ENCODE results near the gene RABL6.
"Not testable (repeated sequence)": the region's sequence is repeated elsewhere in the genome, so short reads cannot be mapped to it uniquely, and the experiment has no call there.

RABL6 gene

DNA sequence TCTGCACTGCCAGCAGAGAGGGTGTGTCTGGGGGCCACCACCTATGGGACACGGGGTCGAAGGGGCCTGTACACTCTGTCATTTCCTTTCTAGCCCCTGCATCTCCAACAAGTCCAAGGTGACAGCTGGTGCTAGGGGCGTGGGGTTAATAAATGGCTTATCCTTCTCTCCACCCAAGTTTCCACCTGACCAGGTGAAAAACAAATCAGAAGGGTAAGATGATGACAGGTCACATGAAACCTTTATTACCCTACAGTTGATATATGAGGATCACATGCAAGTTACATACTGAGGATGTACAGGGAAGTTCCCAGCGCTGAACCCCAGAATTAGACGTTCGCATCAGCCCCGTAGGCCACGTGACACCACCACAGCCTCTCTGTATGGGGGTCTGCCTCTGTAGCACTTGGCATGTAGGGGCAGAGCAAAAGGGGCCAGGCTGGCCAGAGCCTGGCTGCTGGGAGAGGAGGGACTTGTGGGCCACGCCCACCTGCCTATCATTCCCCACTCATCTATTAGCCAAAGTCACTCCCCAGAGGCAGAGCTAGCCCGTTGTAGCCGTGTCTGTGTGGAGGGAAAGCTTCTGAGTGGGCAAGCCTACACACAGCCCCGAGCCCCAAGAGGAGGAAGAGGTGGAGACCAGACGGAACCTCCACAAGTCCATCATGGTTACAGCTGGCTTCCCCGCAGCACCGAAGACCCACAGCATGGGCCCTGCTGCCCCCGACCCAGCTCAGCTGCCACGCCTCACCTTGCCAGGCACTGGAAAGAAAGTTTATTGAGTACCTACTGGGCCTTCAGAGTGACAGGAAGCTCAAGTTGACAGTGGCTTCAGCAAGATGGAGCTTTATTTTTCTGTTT is 14.4 kb upstream of the RABL6 start:
- no peak for DNase-seq (ENCODE audit: extremely low read depth in 1 of 2, low read depth in 1 of 2)

DNA sequence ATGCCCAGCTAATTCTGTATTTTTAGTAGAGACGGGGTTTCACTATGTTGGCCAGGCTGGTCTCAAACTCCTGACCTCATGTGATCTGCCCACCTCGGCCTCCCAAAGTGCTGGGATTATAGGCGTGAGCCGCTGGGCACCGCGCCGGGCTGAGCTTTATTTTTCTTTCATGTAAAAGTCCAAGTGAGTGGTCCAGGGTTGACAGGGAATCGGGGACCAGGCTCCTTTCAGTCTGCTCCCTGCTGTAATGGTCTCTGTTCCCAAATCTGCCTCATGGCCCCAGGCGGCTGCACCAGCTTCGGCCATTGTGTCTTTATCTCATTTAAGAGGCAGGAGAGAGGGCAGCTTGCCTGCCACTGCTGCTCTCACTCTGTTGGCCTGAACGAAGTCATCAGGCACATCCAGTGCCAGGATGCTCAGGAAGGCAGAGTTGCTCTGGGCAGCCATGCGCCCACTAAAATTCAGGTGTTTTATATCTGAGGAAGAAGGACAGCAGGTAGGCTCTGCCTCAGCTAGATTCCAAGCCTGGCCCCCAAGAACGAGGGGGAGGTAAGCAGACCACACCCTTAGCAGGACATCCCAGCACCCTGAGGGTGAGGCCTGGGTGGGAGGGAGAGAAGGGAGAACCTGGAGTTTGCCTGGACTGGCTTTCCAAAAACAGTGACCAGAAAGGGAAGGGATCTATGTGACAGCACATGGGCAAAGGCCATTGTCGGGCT is 13.3 kb upstream of the RABL6 start:
- DNase-seq (ENCODE audit: extremely low read depth in 1 of 2, low read depth in 1 of 2): no peak

DNA sequence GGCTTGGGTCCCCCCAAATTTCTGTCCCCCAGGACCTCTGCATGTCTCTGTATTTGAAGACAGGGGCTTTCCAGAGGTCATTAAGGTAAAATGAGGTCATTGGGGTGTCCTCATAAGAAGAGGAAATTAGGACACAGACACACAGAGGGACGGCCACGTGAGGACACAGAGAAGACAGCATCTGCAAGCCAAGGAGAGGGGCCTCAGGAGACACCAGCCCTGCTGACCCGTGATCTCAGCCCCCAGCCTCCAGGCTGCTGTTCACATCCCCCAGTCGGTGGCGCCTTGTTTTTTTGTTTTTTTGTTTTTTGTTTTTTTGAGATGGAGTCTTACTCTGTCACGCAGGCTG is 12.8 kb upstream of the RABL6 start:
- no peak for DNase-seq (ENCODE audit: extremely low read depth in 1 of 2, low read depth in 1 of 2)

DNA sequence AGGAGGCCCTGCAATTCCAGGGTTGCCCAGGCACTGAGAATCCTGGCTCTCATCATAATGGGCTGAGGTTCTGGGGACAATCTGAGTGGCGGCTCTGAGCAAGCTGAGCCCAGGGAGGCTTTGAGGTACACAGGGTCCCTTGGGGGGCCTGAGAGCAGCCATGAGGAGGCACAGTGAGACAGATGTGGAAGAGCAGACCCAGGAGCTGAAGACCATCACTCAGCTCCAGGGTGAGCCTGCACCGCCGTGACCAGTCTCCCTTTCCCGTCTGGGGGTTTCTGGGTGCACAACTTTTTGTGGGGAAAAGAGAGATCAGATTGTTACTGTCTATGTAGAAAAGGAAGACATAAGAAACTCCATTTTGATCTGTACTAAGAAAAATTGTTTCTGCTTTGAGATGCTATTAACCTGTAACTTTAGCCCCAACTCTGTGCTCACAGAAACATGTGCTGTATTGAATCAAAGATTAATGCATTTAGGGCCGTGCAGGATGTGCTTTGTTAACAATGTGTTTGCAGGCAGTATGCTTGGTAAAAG is 11.4 kb upstream of the RABL6 start, which contains the start of gene CCDC183:
Gene CCDC183 (plus strand): TSS at position 101 of the 537 bp plus-strand sequence. CDS start 60 bp downstream, at position 161.
- no peak for DNase-seq (ENCODE audit: extremely low read depth in 1 of 2, low read depth in 1 of 2)

DNA sequence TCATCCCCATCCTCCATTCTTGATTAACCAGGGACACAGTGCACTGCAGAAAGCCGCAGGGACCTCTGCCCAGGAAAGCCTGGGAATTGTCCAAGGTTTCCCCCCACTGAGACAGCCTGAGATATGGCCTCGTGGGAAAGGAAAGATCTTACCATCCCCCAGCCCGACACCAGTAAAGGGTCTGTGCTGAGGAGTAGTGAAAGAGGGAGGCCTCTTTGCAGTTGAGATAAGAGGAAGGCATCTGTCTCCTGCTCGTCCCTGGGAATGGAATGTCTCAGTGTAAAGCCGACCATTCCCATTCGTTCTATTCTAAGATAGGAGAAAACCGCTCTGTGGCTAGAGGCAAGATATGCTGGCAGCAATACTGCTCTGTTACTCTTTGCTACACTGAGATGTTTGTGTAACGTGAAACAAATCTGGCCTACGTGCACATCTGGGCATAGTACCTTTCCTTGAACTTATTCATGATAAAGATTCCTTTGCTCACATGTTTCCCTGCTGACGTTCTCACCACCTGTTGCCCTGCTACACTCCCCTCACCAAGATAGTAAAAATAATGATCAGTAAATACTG is 10.9 kb upstream of the RABL6 start:
- not testable (repeated sequence) for DNase-seq (ENCODE audit: extremely low read depth in 1 of 2, low read depth in 1 of 2)

DNA sequence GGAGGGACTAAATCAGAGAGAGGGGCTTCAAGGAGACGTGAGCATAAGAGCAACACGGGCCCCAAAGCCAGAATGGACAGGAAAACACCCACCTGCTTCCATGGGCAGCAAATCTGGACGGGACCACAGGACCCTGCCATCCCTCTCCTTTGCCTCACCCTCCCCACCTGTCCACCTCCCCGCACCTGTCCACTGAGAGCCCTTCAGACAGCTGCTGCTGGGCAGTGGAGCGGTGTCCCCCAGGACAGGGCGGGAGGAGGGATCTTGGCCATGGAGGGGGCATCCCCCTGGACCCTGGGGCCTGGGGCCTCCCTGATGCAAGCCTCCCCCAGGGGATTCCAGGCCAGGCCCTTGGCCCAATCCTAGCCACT is 9.1 kb upstream of the RABL6 start:
- no peak for DNase-seq (ENCODE audit: extremely low read depth in 1 of 2, low read depth in 1 of 2)

DNA sequence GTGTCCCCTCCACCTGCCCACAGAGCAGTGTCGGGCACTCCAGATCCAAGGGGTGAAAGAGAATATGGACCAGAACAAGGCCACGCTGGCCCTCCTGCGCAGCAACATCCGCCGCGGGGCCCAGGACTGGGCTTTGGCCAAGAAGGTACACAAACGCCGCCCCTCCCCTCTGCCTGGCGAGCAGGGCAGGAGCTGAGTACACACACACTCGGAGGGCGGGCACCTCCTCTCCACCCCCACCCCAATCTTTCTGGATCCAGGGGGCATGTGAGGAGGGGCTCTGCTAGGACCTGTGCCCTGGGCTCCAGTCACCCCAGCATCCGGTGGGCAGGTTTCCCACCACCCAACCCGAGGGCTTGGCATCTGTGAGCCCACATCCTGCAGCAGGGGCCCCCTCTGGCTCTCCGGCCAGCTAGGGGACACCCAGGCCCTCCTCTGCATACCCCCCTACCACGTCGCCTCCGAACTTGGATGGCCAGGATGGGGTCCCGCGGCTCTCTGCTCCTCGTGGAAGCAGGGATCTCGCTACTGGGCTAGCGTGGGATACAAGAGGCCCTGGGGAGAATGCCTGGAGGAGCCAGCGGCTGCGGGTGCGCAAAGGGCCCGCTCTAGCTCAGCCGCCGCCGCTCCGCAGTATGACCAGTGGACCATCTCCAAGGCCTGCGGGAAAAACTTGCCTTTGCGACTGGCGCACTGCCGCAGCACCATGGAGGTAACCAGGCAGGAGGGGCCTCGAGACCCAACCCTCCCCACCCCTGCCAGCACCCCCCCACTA is 8.5 kb upstream of the RABL6 start:
- DNase-seq (ENCODE audit: extremely low read depth in 1 of 2, low read depth in 1 of 2): no peak

DNA sequence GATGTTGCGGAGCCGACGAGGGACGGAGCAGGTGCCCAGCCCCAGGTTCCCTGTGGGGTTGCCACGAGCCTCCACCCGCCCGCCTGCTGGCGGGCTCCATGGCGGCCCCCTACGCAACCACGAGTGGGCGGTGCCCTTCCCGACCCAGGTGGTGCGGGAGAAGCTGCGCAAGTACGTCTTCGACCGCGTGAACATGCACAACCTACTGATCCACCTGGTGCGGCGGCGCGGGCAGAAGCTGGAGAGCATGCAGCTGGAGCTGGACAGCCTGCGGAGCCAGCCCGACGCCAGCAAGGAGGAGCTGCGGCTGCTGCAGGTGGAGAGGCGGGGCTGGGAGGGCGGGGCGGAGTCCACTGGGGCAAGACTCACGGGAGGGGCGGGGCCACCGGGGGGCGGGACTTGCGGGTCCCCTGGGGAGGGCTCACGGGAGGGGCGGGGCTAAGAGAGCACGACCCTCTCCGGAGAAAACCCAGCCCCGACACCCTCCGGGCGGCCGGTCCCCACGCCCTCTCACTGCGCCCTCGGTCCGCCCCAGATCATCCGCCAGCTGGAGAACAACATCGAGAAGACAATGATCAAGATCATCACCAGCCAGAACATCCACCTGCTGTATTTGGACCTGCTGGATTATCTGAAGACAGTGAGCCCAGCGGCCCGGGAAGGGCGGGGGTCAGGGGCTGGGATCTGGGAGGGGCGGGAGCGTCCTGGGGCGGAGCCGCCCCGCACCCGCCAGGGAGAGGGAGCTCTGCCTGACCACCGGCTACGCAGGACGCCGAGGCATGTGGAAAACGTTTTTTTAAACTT is 7.7 kb upstream of the RABL6 start:
- DNase-seq (ENCODE audit: extremely low read depth in 1 of 2, low read depth in 1 of 2): peak; percentile 77 to 85

DNA sequence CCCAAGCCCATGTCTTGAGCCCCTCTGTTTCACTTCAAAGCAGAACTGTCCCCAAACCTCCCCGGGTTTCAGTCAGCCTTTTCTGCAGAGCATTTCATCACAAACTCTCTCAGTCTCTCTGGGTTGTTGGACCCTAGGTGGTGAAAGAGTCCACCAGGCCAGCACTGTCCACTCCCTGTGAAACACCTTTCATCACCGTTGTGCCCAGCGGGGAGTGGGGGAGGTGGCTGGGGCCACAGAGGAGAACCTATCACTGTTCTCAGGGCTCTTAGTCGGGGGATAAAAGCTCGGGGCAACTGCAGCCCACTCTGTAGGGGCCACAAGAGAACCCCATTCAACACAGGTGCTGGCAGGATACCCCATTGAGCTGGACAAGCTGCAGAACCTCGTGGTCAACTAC is 5.4 kb upstream of the RABL6 start:
- DNase-seq (ENCODE audit: extremely low read depth in 1 of 2, low read depth in 1 of 2): no peak

DNA sequence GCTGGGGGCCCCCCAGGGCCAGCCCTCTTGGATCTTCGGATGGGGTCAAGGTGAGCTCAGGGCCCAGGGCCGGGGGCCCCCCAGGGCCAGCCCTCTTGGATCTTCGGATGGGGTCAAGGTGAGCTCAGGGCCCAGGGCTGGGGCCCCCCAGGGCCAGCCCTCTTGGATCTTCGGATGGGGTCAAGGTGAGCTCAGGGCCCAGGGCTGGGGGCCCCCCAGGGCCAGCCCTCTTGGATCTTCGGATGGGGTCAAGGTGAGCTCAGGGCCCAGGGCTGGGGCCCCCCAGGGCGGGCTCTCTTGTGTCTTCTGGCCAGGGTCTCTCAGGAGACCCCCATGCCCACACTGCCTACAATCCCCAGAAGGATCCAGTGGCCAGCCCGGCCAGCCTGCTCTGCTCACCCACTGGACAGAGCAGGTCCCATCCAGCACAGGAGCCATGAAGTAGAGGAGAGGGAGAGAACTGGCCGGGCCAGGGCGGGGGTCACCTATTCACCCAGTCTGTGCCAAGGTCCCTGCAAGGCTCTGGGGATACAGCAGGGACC is 4.7 kb upstream of the RABL6 start:
- DNase-seq (ENCODE audit: extremely low read depth in 1 of 2, low read depth in 1 of 2): not testable (repeated sequence)

DNA sequence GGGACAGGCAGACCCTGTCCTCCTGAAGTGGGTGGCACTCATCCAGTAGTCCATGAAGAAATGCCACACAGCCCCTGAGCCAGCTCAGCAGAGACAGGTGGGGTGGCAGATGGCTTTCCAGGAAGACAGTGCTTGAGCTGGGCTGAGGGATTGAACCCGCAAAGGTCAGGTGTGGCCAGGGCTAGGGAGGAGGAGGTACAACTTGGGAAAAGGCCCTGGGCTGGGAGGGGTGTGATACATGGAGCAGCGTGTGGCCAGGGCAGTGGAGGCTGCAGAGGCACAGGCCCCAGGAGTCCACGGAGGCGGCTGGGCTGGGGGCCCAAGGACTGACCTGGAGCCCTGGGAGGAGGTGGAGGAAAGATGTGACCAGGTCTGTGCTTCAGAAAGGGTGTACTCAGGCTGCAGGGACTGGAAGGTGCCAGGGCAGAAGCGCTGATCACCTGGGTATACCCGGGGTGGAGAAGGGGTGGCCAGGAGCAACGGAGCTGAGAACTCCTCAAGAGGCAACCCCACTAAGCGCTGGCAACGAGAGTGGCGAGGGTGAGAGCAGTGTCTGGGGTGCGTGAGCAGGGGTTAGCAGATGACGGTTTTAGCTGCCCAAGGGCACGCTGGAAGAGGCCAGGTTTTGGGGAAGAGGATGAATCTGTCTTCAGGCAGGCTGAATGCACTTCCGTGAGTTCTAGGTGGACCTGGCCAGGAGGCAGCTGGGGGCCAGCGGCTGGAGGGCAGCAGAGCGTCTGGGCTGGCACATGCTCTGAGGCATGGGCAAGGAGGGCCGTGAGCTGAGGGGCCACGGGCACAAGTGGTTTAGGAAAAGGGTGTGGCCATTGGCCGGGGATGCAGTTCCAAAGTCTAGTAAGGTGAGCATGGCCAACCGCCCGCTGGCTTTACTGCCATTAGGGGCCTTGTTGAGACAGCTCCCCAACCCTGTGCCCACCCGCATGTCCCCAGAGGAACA is 3.9 kb upstream of the RABL6 start:
- no peak for DNase-seq (ENCODE audit: extremely low read depth in 1 of 2, low read depth in 1 of 2)

DNA sequence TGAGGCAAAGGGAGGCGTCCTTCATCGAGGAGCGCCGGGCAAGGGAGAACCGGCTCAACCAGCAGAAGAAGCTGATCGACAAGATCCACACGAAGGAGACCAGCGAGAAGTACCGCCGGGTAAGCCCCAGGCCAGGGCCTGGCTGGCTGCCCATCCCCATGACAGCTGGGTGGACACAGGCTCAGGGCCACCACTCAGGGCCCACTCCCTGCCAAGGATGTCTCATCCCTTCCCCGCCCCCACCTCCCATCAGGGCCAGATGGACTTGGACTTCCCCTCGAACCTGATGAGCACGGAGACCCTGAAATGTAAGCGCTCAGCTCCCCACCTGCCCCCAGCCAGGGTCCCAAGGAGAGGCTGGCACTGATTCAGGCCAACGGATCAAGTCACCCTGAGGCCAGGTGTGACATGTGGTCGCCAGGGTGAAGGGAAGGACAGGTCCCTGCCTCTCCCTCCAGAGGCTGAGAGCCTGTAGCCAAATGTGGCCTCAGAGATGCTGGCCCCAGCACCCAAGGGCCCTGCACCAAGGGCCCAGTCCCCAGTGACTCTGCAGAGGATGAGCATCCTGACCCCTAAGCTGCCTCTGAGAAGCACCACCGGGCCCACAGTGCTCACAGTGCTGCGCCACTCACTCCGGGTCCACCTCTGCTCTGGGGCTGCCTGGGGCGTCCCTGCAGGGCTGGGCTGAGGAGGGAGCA is 3.1 kb upstream of the RABL6 start:
- no peak for DNase-seq (ENCODE audit: extremely low read depth in 1 of 2, low read depth in 1 of 2)

DNA sequence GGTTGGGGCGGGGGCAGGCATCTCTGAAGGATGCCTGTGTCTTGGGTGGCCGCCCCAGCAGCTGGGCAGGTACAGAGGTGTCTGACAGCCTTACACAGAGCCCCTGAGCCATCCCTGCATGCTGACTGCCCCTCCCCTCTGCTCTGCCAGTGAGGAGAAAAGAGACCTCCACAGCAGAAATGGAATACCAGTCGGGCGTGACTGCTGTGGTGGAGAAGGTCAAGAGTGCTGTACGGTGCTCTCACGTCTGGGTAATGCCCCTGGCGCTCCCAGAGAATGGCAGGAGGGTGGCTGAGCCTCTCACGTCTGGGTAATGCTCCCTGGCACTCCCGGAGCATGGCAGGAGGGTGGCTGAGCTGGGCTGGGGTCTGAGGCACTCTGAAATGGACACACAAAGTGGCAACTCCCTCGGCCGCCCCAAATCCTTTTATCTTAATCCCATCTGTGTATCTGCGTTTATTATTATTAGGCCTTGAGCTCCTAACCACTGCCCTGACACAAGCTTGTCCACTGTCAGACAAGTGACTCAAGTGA is 2.5 kb upstream of the RABL6 start:
- DNase-seq (ENCODE audit: extremely low read depth in 1 of 2, low read depth in 1 of 2): no peak

DNA sequence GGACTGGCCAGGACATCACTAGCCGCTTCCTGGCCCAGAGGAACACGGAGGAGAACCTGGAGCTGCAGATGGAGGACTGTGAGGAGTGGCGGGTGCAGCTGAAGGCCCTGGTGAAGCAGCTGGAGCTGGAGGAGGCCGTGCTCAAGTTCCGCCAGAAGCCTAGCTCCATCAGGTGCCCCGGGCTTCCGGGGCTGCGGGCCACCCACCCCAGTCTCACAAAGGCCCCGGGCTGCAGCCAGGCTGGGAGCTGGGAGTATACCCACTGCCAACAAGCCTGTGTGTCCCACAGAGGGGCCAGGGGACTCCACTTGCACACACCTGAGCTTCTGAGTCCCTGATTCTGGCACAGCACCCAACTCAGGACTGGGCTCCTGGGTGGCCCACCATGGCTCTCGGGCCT is 1.7 kb upstream of the RABL6 start:
- DNase-seq (ENCODE audit: extremely low read depth in 1 of 2, low read depth in 1 of 2): no peak

DNA sequence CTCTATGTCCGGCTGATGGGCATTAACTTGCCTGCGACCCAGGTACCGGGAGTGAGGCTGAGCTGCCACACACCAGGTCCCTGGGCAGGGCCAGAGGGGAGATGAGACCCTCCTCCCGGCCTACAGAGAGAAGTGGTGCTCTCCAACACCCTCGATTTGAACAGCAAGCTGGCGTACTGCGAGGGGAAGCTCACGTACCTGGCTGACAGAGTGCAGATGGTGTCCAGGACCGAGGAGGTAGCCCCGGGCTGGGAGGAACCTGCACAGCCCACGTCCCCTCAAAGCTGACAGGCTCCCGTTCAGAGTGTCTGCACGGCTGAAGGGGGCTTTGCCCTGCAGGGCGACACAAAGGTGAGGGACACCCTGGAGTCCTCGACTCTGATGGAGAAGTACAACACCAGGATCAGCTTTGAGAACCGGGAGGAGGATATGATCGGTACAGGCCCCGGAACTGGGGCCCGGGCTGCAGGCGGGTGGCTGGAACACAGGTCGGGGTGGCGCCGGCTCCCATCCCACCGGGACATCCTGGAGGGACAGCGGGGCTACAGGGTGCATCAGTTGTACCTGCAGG is 1.0 kb upstream of the RABL6 start:
- DNase-seq (ENCODE audit: extremely low read depth in 1 of 2, low read depth in 1 of 2): no peak

DNA sequence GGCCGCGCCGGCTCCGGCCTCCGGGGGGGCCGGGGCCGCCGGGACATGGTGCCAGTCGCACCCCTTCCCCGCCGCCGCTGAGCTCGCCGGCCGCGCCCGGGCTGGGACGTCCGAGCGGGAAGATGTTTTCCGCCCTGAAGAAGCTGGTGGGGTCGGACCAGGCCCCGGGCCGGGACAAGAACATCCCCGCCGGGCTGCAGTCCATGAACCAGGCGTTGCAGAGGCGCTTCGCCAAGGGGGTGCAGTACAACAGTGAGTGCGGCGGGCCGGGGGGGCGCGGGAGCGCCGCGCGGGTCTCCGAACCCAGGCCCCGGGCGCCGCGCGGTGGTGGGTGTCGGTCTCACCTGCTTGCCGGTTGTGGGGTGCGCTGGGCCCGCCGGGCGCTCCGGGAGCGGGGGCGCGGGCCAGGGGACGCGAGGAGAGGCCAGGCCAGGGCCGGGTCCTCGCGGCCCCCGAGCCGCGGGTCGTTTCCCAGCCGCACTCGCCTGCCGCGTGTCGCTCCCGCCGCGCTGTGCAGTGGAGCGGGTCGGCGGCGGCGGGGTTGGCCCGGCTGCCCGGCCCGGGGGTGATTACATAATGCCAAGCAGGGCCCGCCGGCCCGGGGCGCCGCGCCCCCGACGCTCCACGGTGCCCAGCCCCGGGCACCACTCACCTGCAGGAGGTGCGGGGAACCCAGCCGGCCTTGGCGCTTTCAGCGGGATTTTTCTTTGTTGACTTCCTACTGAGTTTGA is 492 bp downstream of the RABL6 start:
- DNase-seq (ENCODE audit: extremely low read depth in 1 of 2, low read depth in 1 of 2): no peak

DNA sequence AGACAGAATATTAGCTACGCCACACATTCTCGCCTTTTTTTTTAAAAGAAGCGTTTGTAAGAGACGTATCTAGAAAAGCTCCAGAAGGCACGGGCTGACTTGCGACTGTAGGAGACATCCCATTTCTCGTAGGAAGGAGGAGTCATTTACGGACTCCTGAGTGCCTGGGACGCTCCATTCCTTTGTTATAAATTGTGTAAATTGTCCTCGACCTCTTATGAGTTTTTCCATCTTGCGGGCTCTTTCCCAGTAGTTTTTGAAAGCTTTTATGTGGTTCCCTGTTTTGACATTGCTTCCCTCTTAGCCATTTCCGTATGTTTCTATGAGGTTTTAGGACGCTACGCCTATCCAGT is 1.0 kb downstream of the RABL6 start:
- no peak for DNase-seq (ENCODE audit: extremely low read depth in 1 of 2, low read depth in 1 of 2)

All from stimulated activated CD8-positive, alpha-beta memory T cell treated with anti-CD3 and anti-CD28 coated beads, Interleukin-7, amount 100 ng/mL, for 48 hours (primary cell).